Ovary (tissue), 9 donors: ENCODE data around the gene RBMS1. TPM values are rescaled to one million over a fixed set of nuclear protein-coding genes. Genes with fewer than 3 reads are reported as not detected.

ENCODE experiments used
- DNase-seq, 5 donors: peaks; one replicate each; pipeline ENCODE4 v3.0.0-alpha.2; 2019 to 2020
- H3K27ac ChIP-seq, 2 donors: fragments of 200-600 bp; one replicate each; pipeline versions ENCODE4 v1.5.1 to v1.8.0; 2019 to 2022
- H3K27me3 ChIP-seq: fragments of 200-600 bp; one replicate; pipeline ENCODE4 v1.8.0; 2022
- H3K36me3 ChIP-seq: fragments of 200-600 bp; sonication (generic); one replicate; pipeline ENCODE4 v1.5.1; 2019
- H3K4me1 ChIP-seq: one replicate; pipeline ENCODE4 v1.8.1; 2013; ENCODE audit warnings: mild to moderate bottlenecking, moderate library complexity; ENCODE audit not compliant: insufficient read depth
- H3K4me3 ChIP-seq: fragments of 200-600 bp; sonication (generic); one replicate; pipeline ENCODE4 v1.5.1; 2017
- H3K9me3 ChIP-seq, 2 donors: fragments of 200-600 bp in 1 of 2; sonication (generic) in 1 of 2; one replicate each; pipeline versions ENCODE4 v1.5.1 to v1.8.1; 2013 to 2019; ENCODE audit warnings: mild to moderate bottlenecking in 1 of 2, moderate library complexity in 1 of 2
- EP300 ChIP-seq: sonication (generic); formaldehyde crosslinking; IDR thresholded peaks from one replicate; pipeline ENCODE4 v1.6.1; 2017; ENCODE audit warnings: antibody characterized with exemption
- POLR2A ChIP-seq: fragments of 450-650 bp; IDR thresholded peaks from one replicate; pipeline ENCODE4 v1.6.1; 2017; ENCODE audit warnings: antibody characterized with exemption, mild to moderate bottlenecking, moderate library complexity
- WGBS, 3 donors: extraction: QIAGEN DNeasy Blood & Tissue Kit in 1 of 3; methylation state at CpG; one replicate each; pipeline versions ENCODE4 v1.1.5 to v1.1.7; 2013 to 2017; 5-methylcytosine and 5-hydroxymethylcytosine counted together
- intact Hi-C, 4 donors: fragments of 100-400 bp; cut with DNase I; formaldehyde crosslinking; loops; one replicate each; pipeline versions ENCODE4 v1.11.0 to v1.15.1; 2022 to 2023
- polyA plus RNA-seq, 2 donors: library from polyadenylated mRNA; stranded (reverse); fragments of 200-250 nt in 1 of 2; fragments of 350-450 nt in 1 of 2; fragmentation: Illumina TruSeq in 1 of 2; extraction: RNeasy Lipid Tissue Mini Kit (QIAGEN cat#74804) in 1 of 2; gene quantifications; one replicate each; pipeline ENCODE4 v1.2.3, GENCODE V29; 2013 to 2014
- total RNA-seq, 7 donors: library from RNA; depleted of rRNA in 2 of 7; stranded (reverse); fragments of >200 nt in 2 of 7; fragmentation: NEBNext Ultra II Directional in 3 of 7; extraction: Animal tissue kit (Norgen Biotek cat#: 25700) in 3 of 7; gene quantifications; one replicate each; pipeline versions ENCODE4 v1.1.0 to v1.2.4, GENCODE V29; 2016 to 2023
- TF ChIP-seq, protein P1 (sequence below), 3 donors: fragments of 450-650 bp in 2 of 3; fragments of 200-600 bp in 1 of 3; IDR thresholded peaks; one replicate each; pipeline versions ENCODE4 v1.5.1 to v1.8.0; 2016 to 2022; ENCODE audit warnings: antibody characterized with exemption in 3 of 3, mild to moderate bottlenecking in 1 of 3
- donor health status: DM: no; HTN: no; CAD: no; lungs with moderate emphysema.
- donor health status: DM: no; HTN: no; CAD: no.
- donor health status: Bipolar disorder and iron deficiency.
- donor health status: DM: yes; HTN: yes; CAD: no.
- donor health status: DM: no; HTN: no; CAD: no.
- donor health status: DM: yes; HTN: yes; CAD: no.

Gene RBMS1
- total and polyA plus RNA-seq, 9 donors, result 50.7 to 91.9 (median 73.8) TPM

DNA sequence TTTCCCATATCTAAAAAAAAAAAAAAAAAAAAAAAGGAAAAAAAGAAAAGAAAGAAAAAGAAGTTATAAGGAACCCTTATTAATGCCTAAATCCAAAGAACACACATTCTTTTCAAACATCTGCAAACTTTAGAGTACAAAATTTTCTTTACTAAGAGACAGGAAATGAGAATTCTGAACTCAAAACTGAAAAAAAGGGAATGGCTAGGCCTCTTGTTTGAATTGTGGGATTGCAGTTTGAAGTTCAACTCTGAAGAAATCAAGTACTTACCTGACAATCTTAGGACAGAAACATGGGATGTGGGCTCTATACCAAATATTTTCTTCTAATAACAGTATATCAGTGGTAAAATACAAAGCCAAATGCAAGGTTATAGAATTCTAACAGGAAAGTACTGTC is 175.4 kb downstream of the RBMS1 start:
- H3K9me3 ChIP-seq, result no peaks in the 10 kb centered on the region
- no peak for DNase-seq
- no peak overlapping the region for H3K4me3 ChIP-seq
- no peaks in the 10 kb centered on the region for H3K27me3 ChIP-seq
- intact Hi-C loops, result loop anchor here in 1 of 4 donors (10.0 kb wide), 1 partner anchor 1783 kb away; no protein-coding TSS in a partner anchor
- H3K27ac ChIP-seq, result peak overlapping the region in 1 of 2 donors; percentile 65
- no peaks in the 10 kb centered on the region for H3K36me3 ChIP-seq
- peaks cover 11% of the 10 kb centered on the region for H3K4me1 ChIP-seq
- TF ChIP-seq POLR2A (no peak), EP300 (no peak)
- TF ChIP-seq, protein P1, sequence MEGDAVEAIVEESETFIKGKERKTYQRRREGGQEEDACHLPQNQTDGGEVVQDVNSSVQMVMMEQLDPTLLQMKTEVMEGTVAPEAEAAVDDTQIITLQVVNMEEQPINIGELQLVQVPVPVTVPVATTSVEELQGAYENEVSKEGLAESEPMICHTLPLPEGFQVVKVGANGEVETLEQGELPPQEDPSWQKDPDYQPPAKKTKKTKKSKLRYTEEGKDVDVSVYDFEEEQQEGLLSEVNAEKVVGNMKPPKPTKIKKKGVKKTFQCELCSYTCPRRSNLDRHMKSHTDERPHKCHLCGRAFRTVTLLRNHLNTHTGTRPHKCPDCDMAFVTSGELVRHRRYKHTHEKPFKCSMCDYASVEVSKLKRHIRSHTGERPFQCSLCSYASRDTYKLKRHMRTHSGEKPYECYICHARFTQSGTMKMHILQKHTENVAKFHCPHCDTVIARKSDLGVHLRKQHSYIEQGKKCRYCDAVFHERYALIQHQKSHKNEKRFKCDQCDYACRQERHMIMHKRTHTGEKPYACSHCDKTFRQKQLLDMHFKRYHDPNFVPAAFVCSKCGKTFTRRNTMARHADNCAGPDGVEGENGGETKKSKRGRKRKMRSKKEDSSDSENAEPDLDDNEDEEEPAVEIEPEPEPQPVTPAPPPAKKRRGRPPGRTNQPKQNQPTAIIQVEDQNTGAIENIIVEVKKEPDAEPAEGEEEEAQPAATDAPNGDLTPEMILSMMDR (IDR thresholded peaks at IDR 0.05), result no peak

DNA sequence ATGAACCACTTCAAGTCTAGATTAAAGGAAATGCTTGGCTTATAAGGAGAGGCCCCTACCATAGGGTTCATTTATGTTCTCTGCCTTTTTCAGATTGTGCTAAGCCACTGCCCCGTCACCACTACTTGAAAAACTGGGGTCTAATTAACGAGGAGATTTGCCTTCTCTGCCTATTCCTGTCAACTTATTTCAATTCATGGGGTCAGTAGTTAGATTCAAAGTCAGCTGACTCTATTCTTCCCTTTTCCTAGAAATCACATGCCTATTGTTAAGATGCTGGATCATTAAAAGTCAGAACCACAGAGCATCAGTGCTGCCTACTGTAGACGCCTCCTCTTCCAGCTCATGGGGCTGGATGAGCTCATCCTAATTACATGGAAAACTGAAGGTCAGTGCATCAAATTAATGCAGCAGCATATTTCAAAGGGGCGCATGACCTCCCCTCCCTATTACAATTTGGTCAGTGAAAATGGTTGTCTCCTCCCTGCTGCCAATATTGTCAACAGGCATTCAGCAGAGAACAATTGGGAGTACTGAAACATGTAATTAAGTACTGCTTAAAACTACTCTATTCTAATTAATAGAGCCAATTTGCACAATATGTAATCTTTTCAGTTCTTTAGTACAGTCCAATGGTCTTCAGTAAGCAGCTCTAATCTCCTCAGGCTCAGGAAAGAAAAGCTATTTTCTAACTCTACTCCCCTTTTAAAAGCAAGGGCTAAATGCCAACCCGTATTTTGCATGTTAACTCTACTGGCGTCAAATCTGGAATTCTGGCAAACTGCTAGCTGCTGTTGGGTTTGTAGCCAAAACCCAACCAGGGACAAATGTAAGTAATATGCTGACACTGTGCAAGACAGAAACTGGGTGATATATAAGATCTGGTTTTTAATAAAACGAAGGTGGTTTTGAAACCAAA is 176.2 kb downstream of the RBMS1 start:
- no peak overlapping the region for H3K4me3 ChIP-seq
- no peaks in the 10 kb centered on the region for H3K9me3 ChIP-seq
- no peaks in the 10 kb centered on the region for H3K36me3 ChIP-seq
- peak in 4 of 5 donors; percentile 36 to 62 (median 42) for DNase-seq
- TF ChIP-seq, protein P1 (IDR thresholded peaks at IDR 0.05), result no peak
- no peak for TF ChIP-seq POLR2A
- TF ChIP-seq EP300, result no peak
- WGBS, 3 donors, result 27 to 36% (median 32%) methylated on average over 7 of the region's 7 CpGs
- H3K4me1 ChIP-seq, result peaks cover 14% of the 10 kb centered on the region
- peak overlapping the region in 1 of 2 donors; percentile 65 for H3K27ac ChIP-seq
- no peaks in the 10 kb centered on the region for H3K27me3 ChIP-seq
- intact Hi-C loops, result loop anchor here in 1 of 4 donors (10.0 kb wide), 1 partner anchor 1783 kb away; no protein-coding TSS in a partner anchor

DNA sequence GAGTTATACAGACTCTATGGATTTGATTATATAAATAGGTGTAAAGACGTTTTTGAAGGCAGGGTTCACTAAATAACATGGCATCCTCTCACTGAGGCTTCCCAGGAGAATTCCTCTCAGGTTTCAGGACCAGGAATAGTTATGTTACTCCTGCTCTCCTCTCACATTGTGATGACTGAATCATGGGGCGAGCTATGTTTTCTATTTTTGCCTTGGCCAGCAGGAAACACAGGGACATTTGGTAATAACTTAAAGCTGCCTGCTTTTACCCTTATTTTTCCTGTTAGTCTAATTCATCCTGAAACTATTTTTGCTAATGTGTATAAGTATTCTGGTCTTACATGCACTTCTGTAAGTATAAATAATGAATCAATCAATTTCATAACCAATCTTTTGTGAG is 178.3 kb downstream of the RBMS1 start:
- Histone ChIP-seq H3K4me1 (peaks cover 14% of the 10 kb centered on the region), H3K27me3 (no peaks in the 10 kb centered on the region), H3K36me3 (no peaks in the 10 kb centered on the region), H3K4me3 (no peak overlapping the region), H3K27ac (no peak overlapping the region), H3K9me3 (no peaks in the 10 kb centered on the region)
- intact Hi-C loops, result loop anchor here in 1 of 4 donors (10.0 kb wide), 1 partner anchor 1781 kb away; no protein-coding TSS in a partner anchor
- TF ChIP-seq EP300, result no peak
- TF ChIP-seq POLR2A, result no peak
- TF ChIP-seq, protein P1 (IDR thresholded peaks at IDR 0.05), result no peak
- no peak for DNase-seq
- 77 to 86% (median 83%) methylated on average over 2 of the region's 2 CpGs for WGBS, 3 donors

DNA sequence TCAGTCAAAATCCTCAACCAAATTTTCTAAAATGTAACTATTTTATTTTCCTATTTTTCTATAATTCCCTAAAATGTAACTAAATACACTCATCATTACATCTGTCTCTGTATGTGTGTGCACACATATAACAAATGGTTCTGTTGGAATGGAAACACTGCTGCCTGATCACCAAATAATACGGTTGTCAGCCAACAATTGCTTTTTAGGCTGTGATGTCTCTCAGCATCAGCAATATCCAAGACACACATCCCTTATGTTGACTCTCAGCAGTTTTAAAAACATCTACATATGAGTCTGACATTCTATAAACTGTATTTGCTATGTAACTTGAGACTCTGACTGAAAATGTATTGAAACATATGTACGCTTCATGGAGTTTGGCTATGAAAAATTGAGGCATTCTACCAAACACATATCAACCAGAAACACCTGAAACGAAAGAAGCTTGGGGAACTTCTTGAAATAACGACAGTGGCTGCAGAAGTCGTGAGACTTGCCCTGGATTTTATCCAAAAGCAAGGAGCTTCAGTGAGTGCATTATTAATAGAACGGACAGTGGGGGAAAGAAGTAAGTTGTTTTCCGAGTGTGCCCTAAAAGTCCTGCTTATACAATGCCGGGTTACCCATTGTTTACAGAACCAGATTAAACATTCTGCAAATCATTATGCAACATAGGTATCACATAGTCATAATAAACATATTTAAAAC is 183.3 kb downstream of the RBMS1 start:
- WGBS, 3 donors, result 74 to 76% (median 75%) methylated on average over 8 of the region's 8 CpGs
- intact Hi-C loops, result loop anchor here in 1 of 4 donors (10.0 kb wide), 1 partner anchor 1775 kb away; no protein-coding TSS in a partner anchor
- H3K9me3 ChIP-seq, result no peaks in the 10 kb centered on the region
- H3K4me3 ChIP-seq, result no peak overlapping the region
- no peak overlapping the region for H3K27ac ChIP-seq
- no peak for TF ChIP-seq POLR2A
- TF ChIP-seq EP300, result no peak
- no peaks in the 10 kb centered on the region for H3K27me3 ChIP-seq
- no peaks in the 10 kb centered on the region for H3K36me3 ChIP-seq
- DNase-seq, result no peak
- H3K4me1 ChIP-seq, result peaks cover 10% of the 10 kb centered on the region
